ENCODE results near the gene MED12L.
"Not testable (repeated sequence)": the region's sequence is repeated elsewhere in the genome, so short reads cannot be mapped to it uniquely, and the experiment has no call there.

Gene MED12L

DNA sequence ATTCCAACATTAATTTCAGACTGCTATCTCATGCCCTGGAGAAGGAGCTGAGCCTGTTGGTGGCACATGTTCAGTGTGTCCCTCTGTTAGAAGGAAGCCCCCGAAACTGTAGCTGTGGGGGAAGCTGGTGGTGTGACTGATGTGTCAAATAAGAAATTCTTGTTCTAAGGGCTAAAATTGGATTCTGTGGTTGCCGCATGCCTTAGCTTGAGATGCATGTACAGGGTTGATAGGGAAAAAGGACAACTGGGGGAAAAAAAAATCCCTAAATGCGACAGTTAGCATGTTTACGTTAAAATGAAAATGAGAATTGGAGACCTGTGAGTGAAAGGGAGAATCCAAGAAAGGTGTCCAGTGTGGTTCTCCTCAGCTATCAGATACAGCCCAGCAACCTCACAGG, 58.6 kb downstream of the MED12L start:
- no peak for DNase-seq (ENCODE audit: low read depth)

DNA sequence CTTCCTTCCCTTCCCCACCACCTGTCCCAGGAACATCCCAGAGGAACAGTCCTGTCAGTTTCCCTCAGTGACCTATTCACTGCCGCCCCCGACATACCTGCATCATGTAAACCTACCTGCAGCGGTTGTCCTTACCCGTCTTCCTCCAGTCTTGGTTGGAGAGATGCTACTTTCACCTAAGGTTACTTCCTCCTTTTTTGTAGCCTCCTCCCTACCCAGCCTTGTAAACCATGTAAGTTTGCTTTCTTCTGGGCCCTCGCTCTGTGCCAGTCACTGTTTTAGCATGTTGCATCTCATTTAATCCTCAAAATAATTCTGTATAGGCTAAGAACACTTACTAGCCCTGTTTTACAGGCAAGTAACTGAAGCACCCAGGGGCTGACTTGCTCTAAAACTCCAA, 59.3 kb downstream of the MED12L start:
- DNase-seq (ENCODE audit: low read depth) = no peak

DNA sequence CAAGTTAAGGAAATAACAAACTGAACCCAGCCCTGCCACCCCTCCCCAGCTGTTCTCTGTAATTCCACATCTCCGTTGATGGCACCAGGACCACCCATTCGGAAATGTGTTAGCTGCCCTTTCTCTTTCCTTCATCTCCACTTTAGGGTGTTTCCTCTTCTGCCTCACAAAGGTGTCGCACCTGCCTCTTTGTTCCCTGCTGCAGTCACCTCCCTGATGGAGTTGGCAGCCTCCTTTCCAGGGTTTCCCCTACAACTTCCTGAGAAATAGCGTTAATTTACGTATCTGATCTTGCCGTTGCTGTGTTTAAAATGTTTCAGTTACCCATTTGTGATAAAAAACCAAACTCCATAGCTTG, 60.2 kb downstream of the MED12L start:
- DNase-seq (ENCODE audit: low read depth) = no peak

DNA sequence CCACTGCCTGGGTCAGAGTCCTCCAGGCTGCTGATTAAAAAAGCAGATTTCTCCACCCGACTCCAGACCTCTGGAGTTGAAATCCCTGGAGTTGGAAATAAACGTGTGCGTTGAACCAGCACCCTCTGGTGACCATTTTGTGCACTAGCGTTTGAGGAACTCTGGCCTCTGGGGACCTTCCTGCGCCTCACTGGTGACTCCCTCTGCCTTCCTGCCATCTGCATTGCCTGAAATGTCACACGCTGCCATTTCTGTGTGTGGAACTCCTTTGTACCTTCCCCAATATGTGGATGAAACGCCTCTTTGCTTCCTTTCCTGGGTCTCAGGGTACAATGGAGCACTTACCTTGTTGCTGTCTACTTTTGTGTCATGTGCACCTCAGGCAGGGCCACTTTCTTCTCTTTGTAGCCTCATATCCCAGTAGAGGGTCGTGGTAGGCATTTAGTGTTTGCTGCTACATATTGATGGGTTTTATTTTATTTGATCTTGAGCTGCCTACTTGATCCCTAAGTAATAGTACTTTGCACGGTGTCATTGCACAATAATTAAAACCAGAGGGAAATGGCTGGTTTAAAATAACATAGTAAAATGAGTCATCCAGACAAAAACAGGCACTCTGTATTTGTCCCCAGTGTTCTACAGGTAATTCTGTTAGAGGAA, 60.7 kb downstream of the MED12L start:
- DNase-seq (ENCODE audit: low read depth) = no peak

DNA sequence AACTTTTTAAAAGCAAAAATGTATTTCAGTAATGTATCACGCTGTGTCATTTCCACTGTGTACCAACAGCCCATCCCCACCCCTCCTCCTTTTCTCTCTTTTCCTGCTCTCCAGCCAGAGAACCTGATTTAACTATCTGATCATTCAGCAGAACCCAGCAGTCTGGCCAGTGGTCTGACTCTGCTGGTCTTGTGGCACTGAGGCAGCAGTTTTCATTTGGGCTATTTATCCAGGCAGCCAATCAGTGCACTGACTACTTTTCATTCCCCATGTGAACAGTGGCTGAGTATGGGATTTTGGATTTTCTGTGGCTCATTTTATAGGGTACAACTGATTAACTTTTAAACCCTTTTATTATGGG, 61.2 kb downstream of the MED12L start:
- no peak for DNase-seq (ENCODE audit: low read depth)

DNA sequence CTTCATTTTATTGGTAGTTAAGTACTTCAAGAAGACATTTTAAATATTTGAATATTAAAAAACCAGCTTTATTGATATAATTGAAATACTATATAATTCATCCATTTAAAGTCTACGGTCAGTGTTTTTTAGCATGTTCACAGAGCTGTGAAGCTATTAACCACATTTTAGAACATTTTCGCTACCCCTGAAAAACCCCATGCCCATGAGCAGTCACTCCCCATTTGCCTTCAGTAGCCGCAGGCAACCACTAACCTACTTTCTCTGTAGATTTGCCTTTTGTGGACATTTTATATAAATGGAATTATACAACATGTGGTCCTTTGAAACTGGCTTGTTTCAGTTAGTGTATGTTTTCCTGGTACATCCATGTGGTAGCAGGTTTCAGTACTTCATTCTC, 61.8 kb downstream of the MED12L start:
- no peak for DNase-seq (ENCODE audit: low read depth)

DNA sequence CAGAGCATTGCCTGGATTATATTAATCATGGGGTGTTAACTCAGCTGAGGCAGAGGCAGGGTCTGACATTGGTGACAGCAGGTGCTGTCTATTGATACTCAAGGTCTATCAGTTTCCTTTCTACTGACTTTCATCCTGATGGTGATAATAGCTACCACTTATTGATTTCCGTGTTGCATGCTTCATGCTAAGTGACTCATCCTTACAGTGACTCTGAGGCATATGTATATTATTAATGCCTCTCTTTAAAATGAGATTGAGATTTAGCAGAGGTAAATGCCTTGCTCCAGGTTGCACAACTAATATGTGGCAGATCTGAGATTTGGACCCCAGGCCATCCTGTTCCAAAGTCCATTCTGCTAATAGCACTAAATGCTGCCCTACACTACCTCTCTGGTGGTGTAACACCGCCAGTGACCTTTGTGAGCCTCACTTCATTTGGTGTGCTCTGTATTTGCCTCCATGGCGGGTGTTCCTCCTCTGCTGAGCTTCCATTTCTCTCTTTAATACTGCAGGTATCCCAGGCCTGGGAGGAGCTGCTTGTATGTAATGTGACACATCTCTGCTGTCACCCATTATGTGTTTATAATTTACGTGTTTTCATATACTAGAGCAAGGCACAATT, 67.1 kb downstream of the MED12L start:
- DNase-seq (ENCODE audit: low read depth) = no peak

DNA sequence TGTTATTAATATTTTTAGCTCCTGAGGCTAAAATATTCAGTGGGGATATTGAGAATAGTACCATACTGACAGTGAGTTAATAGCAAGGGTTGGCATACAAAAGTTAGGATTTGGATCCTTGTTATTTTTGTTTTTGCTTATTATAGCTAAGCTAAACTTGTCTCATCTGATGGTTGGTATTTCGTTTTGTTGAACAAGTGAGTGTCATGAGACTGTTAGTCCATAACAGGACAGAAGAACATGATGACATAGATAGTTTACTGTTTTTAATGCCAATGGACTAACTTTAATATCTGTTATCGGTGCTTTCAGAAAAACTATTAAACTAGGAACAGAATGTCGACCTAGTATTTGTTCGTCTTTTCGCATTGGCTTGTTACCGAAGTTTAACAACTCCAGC, 69.1 kb downstream of the MED12L start:
- no peak for DNase-seq (ENCODE audit: low read depth)

DNA sequence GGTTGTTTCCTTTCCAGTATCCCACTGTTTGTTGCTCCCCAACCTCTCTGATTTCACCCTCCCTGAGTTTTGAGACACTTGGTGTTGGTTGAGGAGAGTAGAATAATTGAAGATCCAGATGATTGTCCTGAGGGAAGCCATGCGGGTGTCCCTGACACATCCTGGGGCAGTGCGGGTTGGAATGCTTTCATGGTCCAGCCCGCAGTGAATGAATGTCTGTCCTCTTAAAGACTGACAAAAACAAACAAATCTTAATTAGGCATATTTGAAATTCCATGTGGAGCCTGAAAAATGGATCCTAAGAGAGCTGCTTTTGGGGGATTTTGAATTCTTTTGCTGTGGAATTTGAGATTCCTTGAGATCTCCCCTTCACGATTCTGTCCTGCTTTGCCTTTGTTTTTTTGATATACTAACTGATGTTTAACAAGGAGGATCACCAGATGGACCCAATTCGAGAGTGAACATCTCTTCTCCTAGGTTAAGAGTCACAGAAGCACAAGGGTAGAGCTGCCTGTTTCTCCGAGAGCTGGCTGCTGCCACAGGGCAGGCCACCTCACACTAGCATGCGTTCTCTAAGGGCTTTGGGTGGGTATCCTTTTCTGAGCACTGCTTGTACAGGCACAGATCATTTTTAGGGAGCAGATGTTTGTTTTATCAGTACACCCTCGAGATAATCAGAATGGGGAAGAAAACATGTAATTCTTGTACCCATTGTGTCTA, 70.1 kb downstream of the MED12L start:
- DNase-seq (ENCODE audit: low read depth) = no peak

DNA sequence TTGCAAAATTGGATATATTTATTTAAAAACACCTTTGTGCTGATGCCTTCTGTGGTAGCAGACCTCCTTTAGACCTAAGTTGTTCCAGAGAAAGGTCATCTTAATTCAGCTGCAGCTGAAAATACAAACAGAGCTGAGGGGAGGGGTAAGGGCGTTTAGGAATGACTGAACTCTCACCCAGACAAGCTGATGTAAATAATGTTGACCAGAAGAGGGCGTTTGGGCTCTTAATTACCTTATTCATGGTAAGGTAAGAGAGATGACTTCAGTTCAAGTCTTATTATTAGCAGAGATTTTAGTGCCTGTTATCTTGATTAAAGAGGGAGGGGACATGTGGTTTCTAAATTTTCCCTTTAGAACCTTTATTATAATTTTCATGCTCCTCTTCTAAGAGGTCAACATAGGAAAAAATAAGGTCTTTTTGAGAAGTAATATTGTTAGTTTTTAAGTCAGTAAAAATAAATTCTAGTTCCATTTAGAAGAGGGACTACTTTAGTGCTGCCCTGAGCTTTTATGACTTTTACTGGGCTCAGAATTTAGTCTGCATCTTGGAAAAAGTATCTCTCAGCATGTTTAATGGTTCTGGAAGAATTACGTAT, 71.3 kb downstream of the MED12L start:
- DNase-seq (ENCODE audit: low read depth) = no peak

DNA sequence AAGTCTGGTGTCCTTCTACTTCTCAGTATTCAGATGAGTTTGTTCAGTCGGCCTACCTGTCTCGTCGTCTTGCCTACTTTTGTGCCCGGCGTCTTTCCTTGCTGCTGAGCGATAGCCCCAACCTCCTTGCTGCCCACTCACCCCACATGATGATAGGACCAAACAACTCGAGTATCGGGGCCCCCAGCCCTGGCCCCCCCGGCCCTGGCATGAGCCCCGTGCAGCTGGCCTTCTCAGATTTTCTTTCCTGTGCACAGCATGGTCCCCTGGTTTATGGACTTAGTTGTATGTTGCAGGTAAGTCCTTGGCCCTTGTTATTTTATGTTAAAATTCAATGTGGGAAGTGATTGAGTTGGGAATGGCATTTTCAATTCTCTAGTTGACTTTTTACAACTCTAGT, 74.3 kb downstream of the MED12L start:
- DNase-seq (ENCODE audit: low read depth) = no peak

DNA sequence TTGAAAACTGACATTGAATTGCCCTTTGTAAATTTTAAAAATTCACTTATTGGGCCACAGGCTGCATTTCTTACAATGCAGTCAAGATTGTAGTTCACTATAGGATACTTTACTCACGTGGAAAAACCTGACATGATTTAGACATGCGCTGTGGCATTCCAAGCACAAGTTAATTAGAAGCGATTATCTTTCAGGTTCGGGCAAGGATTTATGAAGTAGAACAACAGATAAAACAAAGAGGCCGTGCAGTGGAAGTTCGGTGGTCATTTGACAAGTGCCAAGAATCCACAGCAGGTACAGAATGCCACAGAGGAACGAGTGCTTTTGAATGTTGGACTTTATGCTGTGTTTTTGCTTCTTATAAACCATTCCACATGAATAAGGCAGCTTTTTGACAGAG, 79.8 kb downstream of the MED12L start:
- DNase-seq (ENCODE audit: low read depth) = no peak

DNA sequence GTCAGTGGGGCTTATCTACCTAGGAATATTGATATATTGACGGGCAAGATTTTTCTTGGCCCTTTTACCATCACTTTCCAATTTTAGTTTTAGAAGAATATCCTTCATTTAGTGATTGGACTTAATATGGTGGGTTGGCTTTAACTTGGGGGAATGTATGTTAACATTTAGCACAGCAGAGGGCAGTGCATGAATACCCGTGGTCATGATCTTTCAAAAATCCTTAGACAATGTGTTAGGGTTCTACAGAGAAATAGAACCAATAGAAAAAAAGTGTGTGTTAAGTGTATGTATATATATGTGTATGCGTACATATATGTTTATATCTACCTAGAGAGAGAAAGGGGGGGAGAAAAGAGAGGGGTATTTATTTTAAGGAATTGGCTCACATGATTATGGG, 80.7 kb downstream of the MED12L start:
- DNase-seq (ENCODE audit: low read depth) = no peak

DNA sequence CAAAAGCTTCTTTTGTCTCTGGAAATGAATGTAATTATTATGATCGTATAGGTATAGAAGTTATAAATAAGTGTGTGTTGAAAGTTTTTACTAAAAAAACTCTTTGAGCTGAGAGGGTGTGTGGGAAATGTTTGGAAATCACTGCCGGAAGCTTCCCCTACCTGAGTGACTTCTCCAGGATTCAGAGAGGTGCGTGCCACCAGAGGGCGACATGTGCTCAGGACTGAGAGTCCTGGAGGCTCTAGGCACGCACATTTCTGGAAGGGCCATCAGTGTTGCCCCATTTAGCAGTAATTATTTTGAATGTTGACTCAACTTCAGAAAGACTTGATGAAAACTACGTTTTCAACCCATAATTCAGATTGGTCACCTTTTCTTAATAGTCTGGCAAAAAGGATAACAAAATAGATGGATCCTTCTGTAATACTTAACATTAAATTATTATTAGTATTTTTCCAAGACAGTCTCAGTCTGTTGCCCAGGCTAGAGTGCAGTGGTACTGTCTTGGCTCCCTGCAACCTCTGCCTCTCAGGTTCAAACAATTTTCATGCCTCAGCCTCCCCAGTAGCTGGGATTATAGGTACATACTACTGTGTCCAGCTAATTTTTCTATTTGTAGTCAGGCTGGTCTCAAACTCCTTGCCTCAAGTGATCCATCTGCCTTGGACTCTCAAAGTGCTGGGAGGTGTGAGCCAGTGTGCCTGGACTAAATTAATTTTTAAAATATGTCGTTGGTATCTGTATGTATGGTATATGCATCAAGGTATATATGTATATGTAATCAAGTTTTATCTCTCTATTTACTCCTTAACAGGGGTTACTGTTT, 83.0 kb downstream of the MED12L start:
- peak; percentile 60 for DNase-seq (ENCODE audit: low read depth)

DNA sequence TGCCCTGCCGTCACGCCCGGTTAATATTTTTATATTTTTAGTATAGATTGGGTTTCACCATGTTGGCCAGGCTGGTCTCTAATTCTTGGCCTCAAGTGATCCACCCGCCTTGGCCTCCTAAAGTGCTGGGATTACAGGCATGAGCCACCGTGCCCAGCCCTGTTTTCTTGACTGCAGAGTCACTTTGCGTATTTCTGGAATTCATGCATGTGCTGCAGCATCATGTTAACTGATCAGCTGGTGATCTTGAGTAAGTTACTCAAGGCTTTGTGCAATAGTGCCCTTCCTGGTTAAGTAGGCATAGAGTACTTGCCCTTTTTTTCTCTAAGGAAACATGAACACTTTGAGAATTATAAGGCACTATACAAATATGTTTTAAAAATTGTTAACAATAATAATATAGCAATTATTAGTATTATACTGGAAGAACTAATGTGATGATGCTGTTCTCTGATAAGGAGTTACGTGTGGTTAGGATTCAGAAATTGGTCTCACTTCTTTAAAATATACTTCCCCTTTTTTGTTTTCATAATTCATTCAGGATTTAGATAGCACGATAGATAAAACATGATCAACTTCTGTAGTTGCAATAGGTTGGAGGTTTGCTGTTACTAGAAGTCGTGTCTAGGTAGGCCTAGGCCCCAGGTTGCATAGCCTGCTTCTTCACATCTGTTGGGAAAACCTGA, 83.9 kb downstream of the MED12L start:
- no peak for DNase-seq (ENCODE audit: low read depth)

DNA sequence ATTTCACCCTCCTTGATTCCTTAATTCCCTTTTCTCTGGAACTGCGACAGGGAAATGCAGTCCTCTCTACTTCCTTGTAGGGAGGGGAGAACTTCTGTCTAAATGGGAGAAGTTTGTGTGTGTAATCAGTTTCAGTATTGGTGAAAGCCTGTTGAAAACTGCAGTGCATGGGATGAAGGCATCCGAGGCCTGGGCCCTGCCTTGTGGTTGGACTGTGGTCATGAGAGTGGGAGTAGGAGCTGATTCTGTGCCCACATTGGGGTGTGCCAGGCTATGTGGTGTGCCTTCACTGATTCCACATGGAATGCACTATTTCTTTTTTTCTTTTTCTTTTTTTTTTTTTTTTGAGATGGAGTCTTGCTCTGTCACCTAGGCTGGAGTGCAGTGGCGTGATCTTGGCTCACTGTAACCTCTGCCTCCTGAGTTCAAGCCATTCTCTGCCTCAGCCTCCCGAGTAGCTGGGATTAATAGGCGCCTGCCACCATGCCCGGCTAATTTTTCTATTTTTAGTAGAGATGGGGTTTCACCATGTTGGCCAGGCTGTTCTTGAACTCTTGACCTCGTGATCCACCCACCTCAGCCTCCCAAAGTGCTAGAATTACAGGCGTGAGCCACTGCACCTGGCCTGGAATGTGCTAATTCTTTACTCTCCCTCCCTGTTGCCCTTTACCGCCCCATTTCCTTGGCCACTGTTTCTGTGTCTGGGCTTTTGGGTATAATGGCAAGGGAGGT, 84.7 kb downstream of the MED12L start:
- DNase-seq (ENCODE audit: low read depth) = not testable (repeated sequence)

DNA sequence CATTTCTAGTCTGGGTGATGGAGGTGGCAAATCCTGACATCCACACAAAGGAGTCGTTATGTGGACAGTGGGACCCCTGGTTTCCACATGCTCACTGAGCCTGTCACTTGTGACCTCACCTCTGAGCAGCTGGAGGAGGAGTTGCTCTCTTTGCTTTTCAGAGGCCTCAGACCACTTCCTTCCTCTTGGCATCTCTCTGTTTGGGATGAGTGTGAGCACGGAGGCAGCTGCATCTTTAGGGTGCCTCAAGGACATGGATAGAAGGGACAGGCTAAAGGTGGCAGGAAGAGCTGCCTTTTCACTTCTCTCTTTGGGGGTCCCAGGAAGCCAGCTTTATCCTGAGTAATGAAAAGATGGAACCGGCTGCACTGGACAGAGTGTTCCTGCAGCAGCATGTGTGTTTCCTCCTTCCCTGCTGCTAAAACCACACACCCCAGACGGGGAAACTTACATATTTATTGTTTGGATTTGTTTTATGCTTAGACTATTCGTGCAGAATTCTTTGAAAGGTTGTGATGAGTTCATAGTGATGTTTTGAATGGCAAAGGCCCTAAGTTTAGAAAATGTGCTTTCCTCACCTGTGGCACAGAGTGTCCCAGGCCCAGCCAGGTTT, 85.8 kb downstream of the MED12L start:
- no peak for DNase-seq (ENCODE audit: low read depth)

DNA sequence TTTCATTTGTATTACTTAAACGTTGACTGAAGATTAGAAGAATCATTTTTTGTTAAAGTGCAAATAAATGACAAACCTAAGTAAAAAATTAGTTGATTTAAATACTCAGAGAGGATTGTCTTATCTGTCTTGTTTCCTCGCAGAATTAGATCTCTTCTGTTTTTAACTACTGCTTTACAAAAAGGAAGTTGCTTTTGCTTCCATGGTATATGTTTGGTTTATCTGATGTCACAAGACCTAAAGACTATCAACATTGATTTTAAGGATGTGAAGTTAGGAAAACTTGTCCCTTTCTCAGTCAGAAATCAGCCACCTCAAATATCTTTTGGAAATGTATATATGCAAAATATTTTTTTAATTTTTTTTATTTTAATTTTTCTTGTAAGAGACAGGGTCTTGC, 88.9 kb downstream of the MED12L start:
- DNase-seq (ENCODE audit: low read depth) = no peak

DNA sequence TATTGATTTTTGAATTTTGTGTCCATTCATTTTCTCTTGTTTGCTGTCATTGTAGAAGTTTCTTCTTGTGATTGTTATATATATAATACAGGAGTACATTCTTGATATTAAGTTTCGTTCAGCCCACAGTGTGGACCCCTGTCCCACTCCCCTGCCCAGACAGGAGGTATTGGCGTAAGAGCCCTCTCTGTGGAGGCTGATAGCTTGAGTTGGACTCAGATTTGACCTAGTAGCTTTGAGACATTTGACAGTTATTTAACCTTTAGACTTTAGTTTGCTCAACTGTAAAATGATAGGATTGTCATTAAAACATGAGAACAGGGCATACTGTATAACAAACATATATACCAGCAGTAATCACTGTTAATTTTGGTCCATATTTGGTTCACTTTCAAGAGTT, 90.5 kb downstream of the MED12L start:
- no peak for DNase-seq (ENCODE audit: low read depth)

DNA sequence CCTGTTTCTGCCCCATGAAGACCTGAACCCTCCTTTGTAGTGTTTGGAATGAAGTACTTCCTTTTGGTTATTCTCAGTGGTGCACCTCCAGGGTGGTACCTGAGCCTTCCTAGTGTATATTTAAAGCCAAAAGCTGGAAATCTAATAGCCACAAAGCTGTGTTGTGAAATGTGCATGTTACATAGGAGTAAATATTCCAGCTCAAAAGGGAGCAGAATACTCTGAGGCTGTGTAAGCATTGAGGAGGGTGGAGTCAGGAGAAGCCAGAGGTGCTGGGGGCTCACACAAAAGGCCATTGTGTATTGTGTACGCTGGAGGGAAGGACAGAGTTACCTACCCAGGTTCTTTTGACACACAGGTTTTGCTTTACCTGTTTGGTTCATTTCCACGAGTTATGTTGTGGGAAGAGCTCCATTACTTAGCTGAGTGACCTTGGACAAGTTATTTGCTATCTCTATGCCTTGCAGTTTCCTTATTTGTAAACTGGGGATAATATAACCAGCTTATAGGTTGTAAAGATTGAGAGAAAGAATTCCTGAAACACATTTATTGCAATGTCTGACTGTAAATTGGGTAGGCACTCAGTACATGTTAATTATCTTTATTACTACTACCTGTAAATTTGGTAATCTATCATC, 92.9 kb downstream of the MED12L start:
- no peak for DNase-seq (ENCODE audit: low read depth)
